Measurements from ENCODE around the gene TDP1.

TDP1 gene

DNA sequence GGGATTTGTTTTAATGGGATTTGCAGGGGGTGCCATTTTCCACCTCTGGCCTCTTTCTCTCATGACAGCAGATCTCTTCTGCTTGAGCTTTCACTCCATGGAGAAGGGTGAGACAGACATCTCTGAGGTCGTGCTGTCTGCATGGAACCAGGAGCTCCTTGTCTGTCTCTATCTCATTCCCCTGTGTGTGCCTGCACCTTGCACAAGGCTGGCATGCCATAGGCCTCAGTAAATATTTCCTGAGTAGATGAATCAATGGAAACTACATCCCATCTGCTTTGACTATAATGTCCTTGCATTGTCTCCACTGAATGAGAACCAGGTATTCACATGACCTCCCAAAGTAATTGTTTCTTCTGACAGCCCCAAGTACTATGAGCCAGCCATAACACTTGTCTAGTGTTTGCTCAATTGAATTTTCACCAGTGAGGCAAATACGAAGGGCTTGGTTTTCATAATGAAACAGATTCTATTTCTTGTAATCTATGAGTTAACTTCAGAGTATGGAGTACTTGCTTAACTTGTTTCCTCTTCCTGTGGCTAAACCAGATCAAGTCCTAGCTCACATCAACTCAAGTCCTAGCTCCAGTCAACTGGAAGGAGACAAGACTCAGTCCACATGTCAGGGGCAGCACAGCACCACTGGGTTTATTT, 138.3 kb downstream of the TDP1 start:
- no peak for DNase-seq (ENCODE audit: low read depth)
- no peak overlapping the region for H3K4me3 ChIP-seq (ENCODE audit: low read depth, low read length)
- TF ChIP-seq, protein P1, sequence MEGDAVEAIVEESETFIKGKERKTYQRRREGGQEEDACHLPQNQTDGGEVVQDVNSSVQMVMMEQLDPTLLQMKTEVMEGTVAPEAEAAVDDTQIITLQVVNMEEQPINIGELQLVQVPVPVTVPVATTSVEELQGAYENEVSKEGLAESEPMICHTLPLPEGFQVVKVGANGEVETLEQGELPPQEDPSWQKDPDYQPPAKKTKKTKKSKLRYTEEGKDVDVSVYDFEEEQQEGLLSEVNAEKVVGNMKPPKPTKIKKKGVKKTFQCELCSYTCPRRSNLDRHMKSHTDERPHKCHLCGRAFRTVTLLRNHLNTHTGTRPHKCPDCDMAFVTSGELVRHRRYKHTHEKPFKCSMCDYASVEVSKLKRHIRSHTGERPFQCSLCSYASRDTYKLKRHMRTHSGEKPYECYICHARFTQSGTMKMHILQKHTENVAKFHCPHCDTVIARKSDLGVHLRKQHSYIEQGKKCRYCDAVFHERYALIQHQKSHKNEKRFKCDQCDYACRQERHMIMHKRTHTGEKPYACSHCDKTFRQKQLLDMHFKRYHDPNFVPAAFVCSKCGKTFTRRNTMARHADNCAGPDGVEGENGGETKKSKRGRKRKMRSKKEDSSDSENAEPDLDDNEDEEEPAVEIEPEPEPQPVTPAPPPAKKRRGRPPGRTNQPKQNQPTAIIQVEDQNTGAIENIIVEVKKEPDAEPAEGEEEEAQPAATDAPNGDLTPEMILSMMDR (IDR thresholded peaks at IDR 0.05; ENCODE audit: low read depth, low read length, missing control alignments): no peak

All from GM12864 (cell line).